Epithelial cell of esophagus (primary cell): ENCODE results near the gene PPFIA2.

Source experiments
- DNase-seq: peaks from one replicate; pipeline ENCODE4 v3.0.0; 2010; ENCODE audit warnings: low read depth
- H3K4me3 ChIP-seq: 2 replicates; pipeline ENCODE4 v1.5.1; 2011; ENCODE audit warnings: mild to moderate bottlenecking, low read length, control low read depth
- TF ChIP-seq, protein P1 (sequence below): IDR thresholded peaks from 2 replicates; pipeline ENCODE4 v1.5.1; 2011; ENCODE audit warnings: low read depth, mild to moderate bottlenecking, low read length, control low read depth, inconsistent platforms; ENCODE audit not compliant: insufficient read depth; ENCODE audit errors: missing control alignments

Gene PPFIA2

DNA sequence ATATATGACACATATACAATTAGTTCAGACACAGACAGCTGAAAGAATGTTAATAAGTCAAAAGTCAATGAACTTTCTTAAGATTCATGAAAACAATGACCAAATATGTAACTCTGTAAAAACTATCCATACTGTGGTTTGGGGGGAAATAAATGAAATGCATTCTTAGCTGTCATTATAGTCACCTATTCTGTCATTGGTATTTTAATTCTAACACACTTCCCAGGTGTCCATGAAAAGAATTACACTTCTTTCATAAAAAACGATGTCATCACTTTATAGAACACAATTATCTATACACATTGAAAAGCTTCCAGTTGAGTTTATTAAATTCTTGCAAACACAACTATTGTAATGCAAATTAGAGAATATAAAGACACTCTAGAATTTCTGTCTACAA, 35.8 kb downstream of the PPFIA2 start:
- no peak for DNase-seq
- H3K4me3 ChIP-seq = no peak overlapping the region
- TF ChIP-seq, protein P1, sequence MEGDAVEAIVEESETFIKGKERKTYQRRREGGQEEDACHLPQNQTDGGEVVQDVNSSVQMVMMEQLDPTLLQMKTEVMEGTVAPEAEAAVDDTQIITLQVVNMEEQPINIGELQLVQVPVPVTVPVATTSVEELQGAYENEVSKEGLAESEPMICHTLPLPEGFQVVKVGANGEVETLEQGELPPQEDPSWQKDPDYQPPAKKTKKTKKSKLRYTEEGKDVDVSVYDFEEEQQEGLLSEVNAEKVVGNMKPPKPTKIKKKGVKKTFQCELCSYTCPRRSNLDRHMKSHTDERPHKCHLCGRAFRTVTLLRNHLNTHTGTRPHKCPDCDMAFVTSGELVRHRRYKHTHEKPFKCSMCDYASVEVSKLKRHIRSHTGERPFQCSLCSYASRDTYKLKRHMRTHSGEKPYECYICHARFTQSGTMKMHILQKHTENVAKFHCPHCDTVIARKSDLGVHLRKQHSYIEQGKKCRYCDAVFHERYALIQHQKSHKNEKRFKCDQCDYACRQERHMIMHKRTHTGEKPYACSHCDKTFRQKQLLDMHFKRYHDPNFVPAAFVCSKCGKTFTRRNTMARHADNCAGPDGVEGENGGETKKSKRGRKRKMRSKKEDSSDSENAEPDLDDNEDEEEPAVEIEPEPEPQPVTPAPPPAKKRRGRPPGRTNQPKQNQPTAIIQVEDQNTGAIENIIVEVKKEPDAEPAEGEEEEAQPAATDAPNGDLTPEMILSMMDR = no peak

DNA sequence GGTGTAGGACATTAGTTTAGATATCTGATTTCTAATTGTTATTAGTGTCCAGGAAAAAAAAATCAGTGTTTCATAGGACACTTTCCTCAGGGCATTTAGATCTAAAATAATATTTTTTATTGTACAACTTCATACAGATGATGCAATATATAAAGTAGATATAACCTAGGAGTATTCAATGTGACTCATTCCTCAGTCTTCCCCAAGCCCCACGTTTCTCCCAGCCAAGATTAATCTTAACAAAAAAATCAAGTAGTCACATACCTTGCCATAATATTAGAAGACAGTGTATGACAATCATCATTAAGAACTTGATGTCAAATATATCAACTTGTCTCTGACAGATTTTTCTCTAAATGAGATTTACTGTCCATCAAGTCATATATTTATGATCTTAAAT, 37.1 kb downstream of the PPFIA2 start:
- DNase-seq = peak; percentile 15

DNA sequence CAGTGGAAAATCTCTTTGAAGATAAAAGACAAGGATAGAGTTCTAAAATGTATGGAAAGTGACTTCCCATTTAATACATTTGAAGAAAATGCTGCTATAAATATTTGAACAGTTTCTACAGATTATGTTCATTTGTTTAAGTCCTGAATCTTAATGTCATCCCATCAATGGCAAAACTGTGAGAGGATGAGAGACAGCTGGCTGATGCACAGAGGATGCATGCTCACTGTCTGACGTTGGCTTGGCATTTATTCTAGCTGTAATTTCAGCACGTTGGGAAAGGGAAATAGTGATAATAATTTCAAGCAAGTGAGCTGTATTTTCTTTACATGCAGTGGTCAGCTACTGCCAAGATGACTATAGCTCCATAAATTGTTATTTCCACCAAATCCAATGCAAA, 40.5 kb downstream of the PPFIA2 start:
- TF ChIP-seq, protein P1 = no peak
- no peak for DNase-seq
- no peak overlapping the region for H3K4me3 ChIP-seq

More for the DNA sequence above, 37.1 kb downstream of the PPFIA2 start:
- TF ChIP-seq, protein P1 = no peak
- no peak overlapping the region for H3K4me3 ChIP-seq

DNA sequence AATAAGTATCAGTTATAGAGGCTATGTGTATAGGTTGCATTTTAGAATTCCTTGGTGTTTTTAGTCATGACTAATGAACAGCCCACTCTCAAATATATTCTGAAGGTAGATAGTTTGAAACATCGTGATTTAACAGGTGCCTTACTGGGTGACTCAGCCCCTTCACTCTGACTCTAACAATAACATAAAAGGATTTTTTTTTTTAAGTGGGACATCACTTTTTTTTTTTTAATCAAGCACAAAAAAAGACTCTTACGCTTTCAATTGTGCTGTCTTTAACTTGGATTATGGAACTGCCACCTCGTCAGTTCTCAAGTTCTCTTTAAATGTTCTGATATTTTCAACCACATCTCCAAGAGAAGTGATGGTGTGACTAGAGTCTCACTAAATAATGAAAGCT, 46.6 kb downstream of the PPFIA2 start:
- DNase-seq = no peak
- TF ChIP-seq, protein P1 = no peak
- no peak overlapping the region for H3K4me3 ChIP-seq

DNA sequence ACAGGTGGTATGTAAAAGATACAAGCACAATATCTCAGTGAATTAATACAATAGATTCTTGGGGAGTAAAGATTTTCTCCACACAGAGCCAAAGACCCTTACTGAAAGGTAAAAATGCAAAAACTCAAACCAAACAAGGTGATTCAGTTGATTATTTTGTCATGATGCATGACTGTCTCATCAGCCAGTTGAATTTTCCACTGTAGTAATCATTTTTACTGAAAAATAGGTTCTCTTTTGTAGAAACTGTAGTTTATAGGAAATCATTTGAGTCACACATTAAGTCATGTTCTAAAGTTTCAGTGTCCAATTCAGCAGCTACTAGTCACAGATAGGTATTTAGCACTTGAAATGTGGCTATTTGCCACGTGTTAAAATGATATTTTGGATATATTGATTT, 53.6 kb downstream of the PPFIA2 start:
- no peak overlapping the region for H3K4me3 ChIP-seq
- TF ChIP-seq, protein P1 = no peak
- DNase-seq = peak; percentile 4

DNA sequence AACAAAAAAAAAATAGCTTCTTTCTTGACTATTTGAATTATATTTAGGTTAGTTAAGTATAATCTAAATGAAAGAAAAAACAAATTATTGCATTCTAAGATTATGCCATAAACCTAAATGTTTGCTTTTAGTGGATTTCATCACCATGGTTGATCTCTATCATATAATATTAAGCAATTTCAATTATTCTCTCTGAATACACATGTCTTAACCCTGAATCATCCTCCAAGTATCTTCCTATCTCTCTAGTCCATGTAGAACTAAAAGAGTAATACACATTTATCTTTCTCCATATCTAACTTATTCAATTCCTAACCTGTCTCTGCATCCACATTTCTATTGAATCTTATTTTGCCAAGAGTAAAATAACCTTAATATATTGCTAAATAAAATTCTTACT, 59.6 kb downstream of the PPFIA2 start:
- H3K4me3 ChIP-seq = no peak overlapping the region
- peak; percentile 6 for DNase-seq
- TF ChIP-seq, protein P1 = no peak

DNA sequence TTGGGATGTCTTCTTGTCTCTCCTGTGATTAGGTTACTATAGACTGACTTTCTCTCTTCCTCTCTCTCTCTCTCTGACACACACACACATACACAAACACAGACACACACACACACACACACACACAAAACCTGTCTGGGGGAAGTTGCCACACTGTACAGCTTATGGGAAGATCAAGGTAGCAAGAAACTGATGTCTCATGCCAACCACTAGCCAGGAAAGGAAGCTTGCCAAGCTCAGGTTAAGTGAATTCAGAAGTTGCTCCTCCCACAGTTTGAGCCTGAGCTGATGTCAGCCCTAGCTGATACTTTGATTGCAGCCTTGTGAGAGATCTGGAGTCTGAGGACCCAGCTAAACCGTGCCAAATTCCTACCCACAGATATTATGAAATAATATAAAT, 67.1 kb downstream of the PPFIA2 start:
- TF ChIP-seq, protein P1 = no peak
- H3K4me3 ChIP-seq = no peak overlapping the region
- peak; percentile 70 for DNase-seq
